Lung microvascular endothelial cell (primary cell): ENCODE results near the gene YIPF4. TPM values are rescaled to one million over a fixed set of nuclear protein-coding genes. Genes with fewer than 3 reads are reported as not detected.
"Not testable (repeated sequence)": the region's sequence is repeated elsewhere in the genome, so short reads cannot be mapped to it uniquely, and the experiment has no call there.

ENCODE experiments used
- DNase-seq, 2 donors: peaks; one replicate each; pipeline versions ENCODE4 v3.0.0 to v3.0.0-alpha.2; 2010; ENCODE audit warnings: low read depth in 2 of 2
- total RNA-seq: library from RNA; depleted of rRNA; stranded (reverse); fragments of >200 nt; gene quantifications from 2 replicates; pipeline ENCODE4 v1.2.1, GENCODE V29; 2014

Gene YIPF4
- total RNA-seq, 1 donor from 2014 or later = 12.1 TPM

- DNase-seq = peak; percentile 92
Observed at GRCh38 chr2:32289165-32289999, 11.7 kb downstream of the YIPF4 start.

- no peak for DNase-seq
Observed at GRCh38 chr2:32290000-32290339, 12.3 kb downstream of the YIPF4 start.

GRCh38 chr2:32291746-32292145, 14.0 kb downstream of the YIPF4 start:
- DNase-seq = peak in 1 of 2 donors; percentile 27

GRCh38 chr2:32293493-32293892, 15.8 kb downstream of the YIPF4 start:
- not testable (repeated sequence) for DNase-seq

GRCh38 chr2:32293966-32294562, 16.4 kb downstream of the YIPF4 start:
- not testable (repeated sequence) for DNase-seq

GRCh38 chr2:32310577-32310976, 32.9 kb downstream of the YIPF4 start:
- DNase-seq = no peak

- DNase-seq = no peak
Observed at GRCh38 chr2:32314886-32315285, 37.2 kb downstream of the YIPF4 start.

- not testable (repeated sequence) for DNase-seq
Observed at GRCh38 chr2:32328679-32329078, 51.0 kb downstream of the YIPF4 start.

- DNase-seq = not testable (repeated sequence)
Observed at GRCh38 chr2:32329180-32329980, 51.7 kb downstream of the YIPF4 start.

- no peak for DNase-seq
Observed at GRCh38 chr2:32330136-32330535, 52.4 kb downstream of the YIPF4 start.

GRCh38 chr2:32342801-32343200, 65.1 kb downstream of the YIPF4 start:
- peak; percentile 94 to 99 for DNase-seq

- DNase-seq = not testable (repeated sequence)
Observed at GRCh38 chr2:32350797-32351196, 73.1 kb downstream of the YIPF4 start.

GRCh38 chr2:32355976-32356680, 78.4 kb downstream of the YIPF4 start:
- no peak for DNase-seq

GRCh38 chr2:32356681-32357317, 79.1 kb downstream of the YIPF4 start, which contains the start of gene BIRC6:
BIRC6 (plus strand) TSS chr2:32357023; CDS start chr2:32357162, 139 bp downstream.
- peak; percentile 97 to 99 for DNase-seq

GRCh38 chr2:32357318-32358110, 79.8 kb downstream of the YIPF4 start:
- peak; percentile 49 to 57 for DNase-seq

- DNase-seq = peak; percentile 36 to 41
Observed at GRCh38 chr2:32358111-32358482, 80.4 kb downstream of the YIPF4 start.

- DNase-seq = peak in 1 of 2 donors; percentile 35
Observed at GRCh38 chr2:32360416-32360815, 82.7 kb downstream of the YIPF4 start.

- DNase-seq = not testable (repeated sequence)
Observed at GRCh38 chr2:32362997-32363396, 85.3 kb downstream of the YIPF4 start.

GRCh38 chr2:32363597-32363996, 85.9 kb downstream of the YIPF4 start:
- DNase-seq = no peak

- DNase-seq = not testable (repeated sequence)
Observed at GRCh38 chr2:32364290-32364689, 86.6 kb downstream of the YIPF4 start.
